Left forelimb (tissue), 1 donor: ENCODE results near the gene HSD17B11.
"Not testable (repeated sequence)": the region's sequence is repeated elsewhere in the genome, so short reads cannot be mapped to it uniquely, and the experiment has no call there.

Source experiments
- DNase-seq: peaks from one replicate; pipeline ENCODE4 v3.0.0-alpha.2; 2018; ENCODE audit warnings: low spot score

HSD17B11 gene

DNA sequence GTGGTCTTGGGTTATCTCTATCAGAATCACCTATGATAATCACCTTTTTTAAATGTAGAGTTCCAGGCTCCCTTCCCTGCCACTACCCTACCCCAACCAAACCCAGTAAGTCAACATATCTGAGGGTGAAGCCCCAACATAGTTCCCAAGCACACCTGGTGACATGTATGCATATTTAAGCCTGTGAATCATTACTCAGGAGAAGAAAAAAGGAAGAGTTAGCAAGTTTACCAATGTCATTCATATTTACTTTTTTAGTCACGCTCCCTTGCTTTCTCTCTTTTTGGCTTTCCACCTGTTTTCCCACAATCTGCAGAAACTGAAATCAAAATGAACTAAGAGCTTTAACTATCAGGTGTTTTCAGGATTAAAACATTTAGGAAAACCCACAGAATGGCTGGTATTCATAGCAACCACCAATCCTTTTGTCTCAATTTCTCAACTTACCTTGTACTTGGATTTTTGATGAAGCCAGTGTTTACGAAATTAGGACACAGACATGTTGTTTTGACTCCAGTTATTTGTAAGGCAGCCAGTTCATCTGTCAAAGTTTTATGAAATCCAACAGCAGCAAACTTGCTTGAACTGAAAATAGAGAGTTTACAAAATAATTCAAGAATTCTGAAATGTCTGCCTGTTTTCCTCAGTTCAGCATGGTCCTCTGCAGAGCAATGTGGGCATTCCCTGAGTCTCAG lies 34.0 kb downstream of the HSD17B11 start:
- DNase-seq: no peak

DNA sequence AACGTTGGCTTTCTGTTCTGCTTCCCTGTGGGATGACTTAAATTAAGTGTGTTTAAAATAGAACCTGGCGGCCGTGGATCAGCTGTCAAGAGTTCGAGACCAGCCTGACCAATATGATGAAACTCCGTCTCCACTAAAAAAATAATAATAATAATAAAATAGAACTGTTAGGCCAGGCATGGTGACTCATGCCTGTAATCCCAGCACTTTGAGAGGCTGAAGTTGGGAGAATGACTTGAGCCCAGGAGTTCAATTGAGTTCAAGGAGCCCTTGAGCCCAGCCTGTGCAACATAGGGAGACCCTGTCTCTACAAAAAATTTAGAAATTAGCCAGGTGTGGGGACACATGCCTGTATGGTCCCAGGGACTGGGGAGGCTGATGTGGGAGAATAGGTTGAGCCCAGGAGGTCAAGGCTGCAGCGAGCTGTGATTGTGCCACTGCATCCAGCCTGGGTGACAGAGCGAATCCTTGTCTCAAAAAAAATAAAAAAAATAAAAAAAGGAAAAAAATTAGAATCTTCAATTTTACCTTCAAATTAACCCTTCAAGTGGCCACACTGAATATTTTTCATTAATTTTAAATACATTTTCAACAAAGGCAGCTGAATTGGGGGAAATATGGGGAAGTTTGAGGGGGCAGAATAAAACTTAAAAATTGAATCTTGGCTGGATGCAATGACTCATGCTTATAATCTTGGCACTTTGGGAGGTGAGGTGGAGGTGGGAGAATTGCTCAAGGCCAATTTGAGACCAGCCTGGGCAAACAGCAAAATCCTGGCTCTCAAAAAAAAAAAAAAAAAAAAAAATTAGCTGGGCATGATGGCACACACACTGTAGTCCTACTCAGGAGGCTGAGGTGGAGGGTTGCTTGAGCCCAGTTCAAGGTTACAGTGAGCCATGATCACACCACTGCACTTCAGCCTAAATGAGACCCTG lies 36.6 kb downstream of the HSD17B11 start:
- no peak for DNase-seq

DNA sequence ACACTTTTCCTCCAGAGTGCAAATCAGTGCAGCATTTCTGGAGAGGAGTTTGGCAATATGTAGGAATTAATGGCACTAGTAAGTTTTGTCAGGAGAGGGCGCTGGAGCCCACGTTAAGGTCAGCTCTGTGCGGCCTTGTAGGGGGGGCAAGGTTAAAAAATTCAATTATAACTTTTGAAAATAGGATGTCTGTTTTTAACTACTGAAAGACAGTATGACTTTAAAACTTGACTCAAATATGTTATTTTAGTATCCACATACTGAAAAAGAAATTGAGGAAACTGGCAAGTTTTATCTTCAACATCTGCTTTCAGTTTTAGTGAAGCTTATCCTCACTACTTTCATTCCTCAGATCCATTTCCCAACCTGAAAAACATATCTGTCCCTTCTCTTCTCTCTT lies 37.4 kb downstream of the HSD17B11 start:
- DNase-seq: no peak

DNA sequence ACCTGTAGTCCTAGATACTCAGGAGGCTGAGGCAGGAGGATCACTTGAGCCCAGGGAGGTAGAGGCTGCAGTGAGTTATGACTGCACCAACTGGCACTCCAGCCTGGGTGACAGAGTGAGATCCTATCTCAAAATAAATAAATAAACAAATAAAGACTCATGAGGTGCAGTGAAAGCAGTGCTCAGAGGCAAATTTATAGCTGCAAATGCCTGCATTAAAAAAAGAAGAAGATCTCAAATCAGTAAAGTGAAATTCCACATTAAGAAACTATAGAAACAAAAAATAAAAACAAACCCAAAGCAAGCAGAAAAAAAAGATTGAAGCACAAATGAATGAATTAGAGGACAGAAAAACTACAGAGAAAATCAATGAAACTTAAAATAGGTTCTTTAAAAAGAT lies 45.8 kb downstream of the HSD17B11 start:
- DNase-seq: no peak

DNA sequence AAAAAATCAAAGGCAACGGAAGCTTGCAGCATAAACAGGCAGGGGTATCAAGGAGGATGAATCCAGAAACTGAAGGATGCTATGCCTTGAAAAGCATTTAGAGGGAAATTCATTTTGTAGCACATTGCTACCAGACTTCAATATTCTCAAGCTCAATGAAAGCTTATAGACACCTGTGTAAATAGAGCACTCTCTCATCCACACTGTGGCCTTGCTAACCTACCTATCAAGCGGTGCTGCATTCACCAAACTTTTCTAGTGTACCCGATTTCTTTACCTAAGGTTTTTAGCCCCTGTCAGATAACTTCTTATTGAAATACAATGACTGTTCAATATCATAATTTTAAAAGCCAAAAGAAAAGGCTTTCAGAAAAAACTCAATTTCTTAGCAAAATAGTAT lies 48.1 kb downstream of the HSD17B11 start:
- no peak for DNase-seq

DNA sequence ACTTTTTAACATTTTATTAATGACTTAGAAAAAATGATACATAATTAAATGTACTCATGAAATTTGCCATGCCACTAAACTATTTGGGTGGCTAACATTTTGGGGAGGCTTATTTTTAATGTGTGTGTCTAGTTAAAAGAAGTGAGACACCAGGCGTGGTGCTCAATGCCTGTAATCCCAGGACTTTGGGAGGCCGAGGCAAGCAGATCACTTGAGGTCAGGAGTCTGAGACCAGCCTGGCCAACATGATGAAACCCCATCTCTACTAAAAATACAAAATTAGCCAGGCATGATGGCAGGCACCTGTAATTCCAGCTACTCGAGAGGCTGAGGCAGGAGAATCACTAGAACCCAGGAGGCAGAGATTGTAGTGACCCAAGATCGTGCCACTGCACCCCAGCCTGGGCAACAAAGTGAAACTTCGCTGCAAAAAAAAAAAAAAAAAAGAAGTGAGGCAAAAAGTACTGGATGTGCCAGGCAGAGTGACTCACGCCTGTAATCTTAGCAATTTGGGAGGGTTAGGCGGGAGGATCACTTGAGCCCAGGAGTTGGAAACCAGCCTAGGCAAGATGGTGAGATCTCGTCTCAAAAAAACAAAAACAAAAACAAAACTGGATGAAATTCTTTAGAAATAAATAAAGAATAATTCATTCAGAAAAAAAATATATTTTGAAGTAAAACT lies 48.9 kb downstream of the HSD17B11 start:
- not testable (repeated sequence) for DNase-seq

DNA sequence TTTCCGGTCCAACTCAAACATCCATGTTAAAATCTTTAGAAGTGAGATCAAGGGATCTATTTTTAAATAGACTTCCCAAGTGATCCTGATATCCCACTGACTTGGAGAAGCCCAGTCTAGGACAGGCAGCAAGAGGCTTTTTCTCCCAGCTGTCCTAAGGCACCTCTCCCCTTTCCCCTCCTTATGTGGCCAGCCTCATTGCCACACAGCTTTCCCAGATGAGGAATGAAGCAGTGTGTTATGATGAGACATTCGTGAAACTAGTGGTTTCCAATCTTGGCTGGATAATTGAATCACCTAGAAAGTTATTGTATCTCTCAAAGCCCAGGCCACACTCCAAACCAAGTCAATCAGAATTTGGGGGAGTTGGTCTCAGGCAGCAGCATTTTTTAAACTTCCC lies 51.5 kb downstream of the HSD17B11 start:
- DNase-seq: no peak

DNA sequence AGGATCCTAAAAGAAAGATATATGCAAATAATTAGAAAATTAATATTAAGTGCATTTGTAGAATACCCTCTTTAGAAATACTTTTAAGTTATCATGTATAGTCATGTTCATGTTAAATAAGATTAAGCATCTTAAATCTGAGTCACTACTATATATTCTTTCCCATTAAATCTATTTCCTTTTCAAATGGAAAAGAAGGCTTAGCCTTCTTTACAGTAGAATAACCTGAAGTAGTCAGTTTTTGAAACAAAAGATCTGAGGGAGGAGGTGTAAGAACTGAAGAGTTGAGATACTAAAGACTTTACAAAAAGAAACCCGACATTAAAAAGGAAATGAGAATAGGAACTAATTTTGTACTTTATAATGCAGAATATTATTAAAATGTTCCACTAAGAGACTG lies 53.6 kb downstream of the HSD17B11 start:
- no peak for DNase-seq

DNA sequence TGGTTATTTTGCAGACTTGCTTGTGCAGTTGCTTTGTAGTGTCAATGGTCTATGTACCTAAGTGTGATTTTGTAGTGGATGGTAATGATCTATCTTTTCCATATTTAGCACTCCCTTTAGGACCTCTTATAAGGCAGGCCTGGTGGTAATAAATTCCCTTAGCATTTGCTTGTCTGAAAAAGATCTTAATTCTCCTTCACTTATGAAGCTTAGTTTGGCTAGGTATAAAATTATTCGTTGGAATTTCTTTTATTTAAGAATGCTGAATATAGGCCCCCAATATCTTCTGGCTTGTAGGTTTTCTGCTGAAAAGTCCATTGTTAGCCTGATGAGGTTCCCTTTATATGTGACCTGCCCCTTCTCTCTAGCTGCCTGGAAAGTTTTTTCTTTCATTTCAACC lies 57.7 kb downstream of the HSD17B11 start:
- DNase-seq: no peak

DNA sequence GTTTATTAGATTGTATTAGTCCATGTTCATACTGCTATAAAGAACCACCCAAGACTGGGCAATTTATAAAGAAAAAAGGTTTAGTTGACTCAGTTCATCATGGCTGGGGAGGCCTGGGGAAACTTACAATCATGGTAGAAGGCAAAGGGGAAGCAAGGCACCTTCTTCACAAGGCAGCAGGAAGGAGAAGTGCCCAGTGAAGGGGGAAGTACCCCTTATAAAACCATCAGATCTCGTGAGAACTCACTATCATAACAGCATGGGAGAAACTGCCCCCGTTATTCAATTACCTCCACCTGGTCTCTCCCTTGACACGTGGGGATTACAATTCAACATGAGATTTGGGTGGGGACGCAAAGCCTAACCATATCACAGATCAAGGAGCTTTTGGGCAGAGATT lies 60.2 kb downstream of the HSD17B11 start:
- no peak for DNase-seq

DNA sequence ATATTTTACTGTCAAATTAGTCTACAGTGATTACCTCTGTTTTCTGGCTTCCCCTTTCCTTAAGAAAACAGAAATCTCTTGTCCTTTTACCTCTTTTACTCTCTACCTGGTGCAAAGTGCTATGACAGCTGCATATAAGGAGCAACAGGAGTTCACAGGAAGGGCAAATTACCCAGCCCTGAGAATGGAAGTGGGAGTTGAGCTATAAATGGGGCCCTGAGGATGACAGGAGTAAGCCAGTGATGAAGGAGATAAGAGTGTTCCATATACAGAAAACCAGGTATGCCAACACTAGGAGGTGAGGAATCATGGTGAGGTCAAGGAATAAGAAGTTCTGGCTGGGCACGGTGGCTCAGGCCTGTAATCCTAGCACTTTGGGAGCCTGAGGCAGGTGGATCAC lies 63.9 kb downstream of the HSD17B11 start:
- DNase-seq: no peak

DNA sequence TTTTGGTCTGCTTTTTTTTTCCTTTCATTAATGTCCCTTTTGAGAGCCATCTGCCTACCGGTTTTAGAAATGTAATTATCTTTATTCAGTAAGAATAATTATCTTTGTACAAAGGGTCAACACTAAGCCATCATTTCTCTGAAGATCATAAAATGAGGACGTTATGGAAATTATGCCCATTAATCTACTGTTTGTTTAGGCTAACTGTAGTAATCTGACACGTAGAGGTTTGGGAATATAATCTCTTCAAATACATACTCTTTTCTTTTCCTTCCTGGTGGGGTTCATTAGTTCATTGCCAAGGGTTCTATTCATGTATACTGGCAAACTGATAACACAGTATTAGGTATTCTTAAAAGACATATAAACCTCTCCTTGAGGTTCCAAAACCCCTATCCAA lies 64.5 kb downstream of the HSD17B11 start:
- DNase-seq: no peak

DNA sequence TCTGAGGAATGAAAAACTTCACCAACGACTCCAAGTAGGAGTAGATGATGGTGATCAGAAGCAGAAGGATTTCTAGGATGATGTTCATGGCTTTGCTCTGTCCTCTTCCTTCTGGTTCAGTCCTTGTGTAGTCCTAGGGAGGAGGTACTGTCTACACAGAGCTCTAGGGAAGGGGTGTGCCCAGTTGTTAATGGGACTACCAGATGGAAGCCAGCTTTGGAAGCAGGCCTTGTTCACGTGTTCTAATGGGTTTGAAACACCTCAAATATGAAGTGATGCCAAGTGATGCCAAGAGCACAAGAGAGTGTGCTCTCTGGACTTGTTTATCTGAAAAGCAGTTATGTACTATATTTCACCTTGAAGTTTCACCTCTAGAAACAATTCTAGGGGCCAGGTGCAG lies 68.2 kb downstream of the HSD17B11 start, which contains the start of gene HSD17B13:
HSD17B13 (minus strand) TSS at position 129 of the 400 bp plus-strand sequence; CDS start at position 88, 41 bp downstream.
- no peak for DNase-seq

DNA sequence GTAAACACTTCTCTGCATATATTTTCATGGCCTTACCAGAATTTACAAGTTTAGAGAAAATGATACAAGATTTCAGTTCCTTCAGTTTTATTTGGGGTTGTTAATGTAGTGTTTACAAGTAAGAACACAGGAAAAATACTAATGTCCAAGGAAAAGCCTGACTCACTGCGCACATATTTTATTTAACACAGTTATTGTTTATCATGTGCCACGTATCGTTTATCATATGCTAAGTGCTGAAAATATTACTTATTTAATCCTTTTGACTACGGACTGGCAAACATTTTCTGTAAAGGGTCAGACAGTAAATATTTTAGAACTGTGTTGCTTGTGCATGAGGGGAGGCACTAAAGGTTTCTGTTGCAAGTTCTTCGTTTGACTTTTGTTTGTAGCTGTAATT lies 69.1 kb downstream of the HSD17B11 start:
- DNase-seq: no peak

DNA sequence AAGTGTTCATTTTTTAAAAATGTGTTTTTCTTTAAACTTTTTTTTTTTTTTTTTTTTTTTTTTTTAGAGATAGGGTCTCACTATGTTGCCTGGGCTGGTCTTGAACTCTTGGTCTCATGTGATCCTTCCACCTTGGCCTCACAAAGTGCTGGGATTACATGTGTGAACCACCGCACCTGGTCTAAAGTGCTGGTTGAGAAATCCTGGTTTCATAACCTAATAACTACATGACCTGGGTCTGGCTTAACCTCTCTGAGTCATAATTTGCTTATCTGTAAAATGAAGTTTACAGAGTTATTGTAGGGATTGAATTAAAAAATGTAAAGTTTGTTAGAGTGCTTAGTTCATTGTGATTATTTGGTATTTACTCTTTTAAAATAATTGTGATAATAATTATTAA lies 73.5 kb downstream of the HSD17B11 start:
- DNase-seq: no peak

DNA sequence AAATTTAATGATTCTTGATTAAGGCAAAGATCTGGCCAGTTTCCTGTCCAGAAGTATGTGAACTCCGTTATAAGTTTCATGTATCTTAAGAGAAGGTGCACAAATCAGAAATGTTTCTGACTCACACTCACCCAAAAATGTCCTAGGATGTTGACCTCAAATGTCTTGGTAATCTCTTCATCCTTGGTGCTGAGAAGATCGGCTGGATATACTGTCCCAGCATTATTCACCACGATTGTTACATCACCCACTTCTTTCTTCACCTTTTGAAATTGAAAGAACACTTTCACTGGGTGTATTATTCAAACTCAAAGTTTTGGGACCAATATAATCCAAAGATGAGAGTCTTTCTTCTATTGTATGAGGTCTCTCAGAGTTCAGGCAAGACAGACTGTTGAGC lies 74.0 kb downstream of the HSD17B11 start:
- no peak for DNase-seq

DNA sequence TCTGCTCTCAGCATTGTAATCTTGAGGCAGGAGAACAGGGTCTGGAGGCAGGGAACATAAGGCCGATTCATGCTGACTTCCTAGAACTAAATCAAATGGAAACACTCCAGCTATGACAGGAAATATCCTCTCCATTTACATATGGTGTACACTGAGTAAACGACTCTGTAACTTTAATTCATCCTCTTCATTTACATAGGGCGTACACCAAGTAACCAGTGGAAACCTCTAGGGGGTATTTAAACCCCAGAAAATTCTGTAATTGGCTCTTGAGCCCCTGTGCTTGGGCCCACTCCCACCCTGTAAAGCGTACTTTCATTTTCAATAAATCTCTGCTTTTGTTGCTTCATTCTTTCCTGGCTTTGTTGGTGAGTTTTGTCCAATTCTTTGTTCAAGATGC lies 76.0 kb downstream of the HSD17B11 start:
- DNase-seq: not testable (repeated sequence)

DNA sequence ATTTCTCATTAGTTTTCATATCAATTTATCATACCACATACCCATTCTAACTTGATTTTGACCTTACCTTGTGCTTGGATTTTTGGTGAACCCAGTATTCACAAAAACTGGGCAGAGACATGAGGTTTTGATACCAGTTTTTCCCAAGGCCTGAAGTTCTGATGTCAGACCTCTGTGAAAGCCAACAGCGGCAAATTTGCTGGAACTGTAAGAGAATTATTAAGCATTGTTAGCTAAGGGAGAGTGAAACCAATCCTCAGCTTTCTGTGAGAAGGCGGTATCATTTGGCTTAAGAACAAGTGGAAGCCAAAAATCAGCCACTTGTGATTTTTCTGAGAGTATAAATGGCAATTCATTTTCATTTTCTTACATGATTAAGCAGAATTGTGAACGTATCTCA lies 77.2 kb downstream of the HSD17B11 start:
- no peak for DNase-seq

DNA sequence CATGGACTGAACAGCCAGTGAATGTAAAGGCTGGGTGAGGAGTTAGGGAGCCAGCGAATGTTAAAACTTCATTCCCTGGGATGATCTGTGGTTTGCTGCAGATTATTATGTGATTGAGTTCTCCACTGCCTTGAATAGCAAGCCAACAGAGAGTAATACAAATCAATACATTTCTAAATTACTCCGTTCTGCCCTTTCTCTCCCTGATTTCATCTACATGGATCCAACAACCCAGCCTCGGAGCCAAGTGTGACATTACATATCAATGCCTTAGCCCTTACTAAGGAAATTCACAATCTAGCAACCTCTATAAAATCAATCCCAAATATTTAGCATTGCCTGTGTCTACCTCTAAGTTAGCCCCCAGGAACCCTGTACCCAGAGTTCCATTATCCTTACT lies 79.3 kb downstream of the HSD17B11 start:
- DNase-seq: no peak

DNA sequence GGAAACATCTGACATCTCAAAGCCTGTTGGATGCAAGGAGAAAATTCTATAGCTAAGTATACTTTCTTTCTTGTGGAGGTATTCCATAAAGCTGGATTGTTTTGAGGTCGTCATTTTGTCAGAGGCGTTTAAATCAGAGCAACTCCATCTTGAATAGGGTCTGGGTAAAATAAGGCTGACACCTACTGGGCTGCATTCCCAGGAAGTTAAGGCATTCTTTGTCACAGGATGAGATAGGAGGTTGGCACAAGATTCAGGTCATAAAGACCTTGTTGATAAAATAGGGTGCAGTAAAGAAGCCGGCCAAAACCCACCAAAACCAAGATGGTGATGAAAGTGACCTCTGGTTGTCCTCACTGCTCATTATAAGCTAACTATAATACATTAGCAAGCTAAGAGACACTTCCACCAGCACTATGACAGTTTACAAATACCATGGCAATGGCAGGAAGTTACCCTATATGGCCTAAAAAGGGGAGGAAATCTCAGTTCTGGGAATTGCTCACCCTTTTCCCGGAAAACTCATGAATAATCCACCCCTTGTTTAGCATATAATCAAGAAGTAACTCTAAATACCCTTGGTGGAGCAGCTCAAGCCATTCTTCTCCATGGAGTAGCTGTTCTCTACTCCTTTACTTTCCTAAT lies 80.2 kb downstream of the HSD17B11 start:
- no peak for DNase-seq

DNA sequence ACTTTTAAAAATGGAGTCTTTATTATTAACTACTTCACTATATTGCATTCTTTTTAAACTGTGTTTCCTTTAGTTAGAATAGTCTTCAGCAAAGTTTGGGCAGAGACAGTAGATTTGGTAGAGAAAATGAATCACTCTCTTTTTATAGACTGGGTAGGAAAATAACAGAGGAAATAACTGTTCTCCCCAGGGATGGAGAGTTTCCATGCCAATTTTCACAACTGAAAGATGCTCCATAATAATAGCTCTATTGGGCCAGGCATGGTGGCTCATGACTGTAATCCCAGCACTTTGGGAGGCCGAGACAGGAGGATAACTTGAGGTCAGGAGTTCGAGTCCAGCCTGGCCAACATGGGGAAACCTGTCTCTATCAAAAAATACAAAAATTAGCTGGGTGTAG lies 81.4 kb downstream of the HSD17B11 start:
- no peak for DNase-seq

DNA sequence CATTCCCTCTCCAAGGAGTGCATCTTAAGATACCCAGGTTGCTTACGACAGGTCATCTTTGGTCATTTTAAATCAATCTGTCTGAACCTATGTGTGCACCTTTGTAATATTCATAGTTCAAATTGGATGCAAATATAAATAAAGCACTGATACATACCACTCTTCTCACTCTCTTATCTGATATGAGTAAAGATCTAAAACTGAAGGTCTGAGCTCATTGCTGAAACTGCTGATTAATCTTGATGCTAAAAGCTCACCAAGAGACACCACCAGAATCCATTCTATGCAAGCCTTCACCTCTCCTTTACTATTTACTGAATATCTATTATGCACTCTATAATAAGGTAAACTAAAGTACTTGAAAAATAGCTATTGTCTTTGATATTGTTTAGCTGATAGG lies 84.9 kb downstream of the HSD17B11 start:
- DNase-seq: no peak
